ENCODE measurements around the gene SH3PXD2A. TPM values are rescaled to one million over a fixed set of nuclear protein-coding genes. Genes with fewer than 3 reads are reported as not detected.

The SH3PXD2A gene
- total RNA-seq, 1 donor: 29.0 TPM

DNA sequence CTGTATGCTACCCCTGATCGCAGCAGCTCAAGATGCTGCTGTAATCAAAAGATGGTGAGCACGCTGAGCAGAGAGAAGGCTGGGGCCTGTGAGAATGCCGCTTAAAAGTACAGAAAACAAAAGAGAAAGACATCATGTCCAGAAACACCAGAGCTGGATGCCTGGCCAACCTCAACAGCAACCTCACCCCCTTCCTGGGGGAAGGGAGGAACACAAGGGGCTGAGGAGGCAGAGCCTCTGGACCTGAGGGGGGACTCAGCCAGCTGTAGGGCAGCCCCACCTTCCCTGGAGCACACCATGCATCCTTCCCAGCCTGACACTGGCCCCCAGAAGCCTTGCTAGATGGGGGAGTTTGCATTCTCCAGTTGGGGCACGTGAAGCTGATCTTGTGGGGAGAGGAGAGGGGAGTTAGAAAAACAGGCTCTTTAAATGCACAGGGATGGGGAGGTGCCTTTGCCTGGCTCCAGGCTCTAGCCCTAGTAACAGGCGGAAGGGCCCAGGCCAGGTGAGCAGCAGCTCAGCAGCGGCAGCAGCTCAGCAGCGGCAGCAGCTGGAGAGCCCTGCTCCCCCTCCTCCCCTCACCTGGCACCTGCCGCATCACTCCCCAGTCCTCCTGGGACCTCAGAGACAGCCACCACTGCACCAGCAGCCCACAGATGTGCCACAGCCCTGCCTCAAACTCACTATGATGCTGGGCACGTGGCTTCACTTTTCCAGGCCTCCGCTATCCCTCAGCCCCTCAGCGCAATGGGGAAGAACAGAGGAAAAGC is 205.5 kb downstream of the SH3PXD2A start:
- H2AFZ ChIP-seq (ENCODE audit: low read length): no peak overlapping the region
- H3K79me2 ChIP-seq (ENCODE audit: insufficient read depth, low read length): peaks cover 84% of the 10 kb centered on the region
- peaks cover 35% of the 10 kb centered on the region for H3K36me3 ChIP-seq (ENCODE audit: insufficient read depth, low read length)
- H3K4me2 ChIP-seq (ENCODE audit: insufficient read depth, low read length): peak overlapping the region; percentile 39
- H3K4me3 ChIP-seq (ENCODE audit: insufficient read depth, low read length): no peak overlapping the region
- H3K4me1 ChIP-seq (ENCODE audit: insufficient read depth, low read length): peaks cover 78% of the 10 kb centered on the region
- no peak for DNase-seq (ENCODE audit: insufficient read length, low spot score, missing footprints)
- H4K20me1 ChIP-seq (ENCODE audit: insufficient read depth, low read length): peaks cover 58% of the 10 kb centered on the region
- H3K27me3 ChIP-seq (ENCODE audit: insufficient read depth, low read length): no peaks in the 10 kb centered on the region
- TF ChIP-seq CTCF (IDR thresholded peaks at IDR 0.05; ENCODE audit: extremely low read depth, low read depth, low read length): no peak
- H3K9me3 ChIP-seq (ENCODE audit: low read depth, low read length): no peaks in the 10 kb centered on the region
- peak overlapping the region; percentile 85 for H3K27ac ChIP-seq (ENCODE audit: low read depth, low read length)

DNA sequence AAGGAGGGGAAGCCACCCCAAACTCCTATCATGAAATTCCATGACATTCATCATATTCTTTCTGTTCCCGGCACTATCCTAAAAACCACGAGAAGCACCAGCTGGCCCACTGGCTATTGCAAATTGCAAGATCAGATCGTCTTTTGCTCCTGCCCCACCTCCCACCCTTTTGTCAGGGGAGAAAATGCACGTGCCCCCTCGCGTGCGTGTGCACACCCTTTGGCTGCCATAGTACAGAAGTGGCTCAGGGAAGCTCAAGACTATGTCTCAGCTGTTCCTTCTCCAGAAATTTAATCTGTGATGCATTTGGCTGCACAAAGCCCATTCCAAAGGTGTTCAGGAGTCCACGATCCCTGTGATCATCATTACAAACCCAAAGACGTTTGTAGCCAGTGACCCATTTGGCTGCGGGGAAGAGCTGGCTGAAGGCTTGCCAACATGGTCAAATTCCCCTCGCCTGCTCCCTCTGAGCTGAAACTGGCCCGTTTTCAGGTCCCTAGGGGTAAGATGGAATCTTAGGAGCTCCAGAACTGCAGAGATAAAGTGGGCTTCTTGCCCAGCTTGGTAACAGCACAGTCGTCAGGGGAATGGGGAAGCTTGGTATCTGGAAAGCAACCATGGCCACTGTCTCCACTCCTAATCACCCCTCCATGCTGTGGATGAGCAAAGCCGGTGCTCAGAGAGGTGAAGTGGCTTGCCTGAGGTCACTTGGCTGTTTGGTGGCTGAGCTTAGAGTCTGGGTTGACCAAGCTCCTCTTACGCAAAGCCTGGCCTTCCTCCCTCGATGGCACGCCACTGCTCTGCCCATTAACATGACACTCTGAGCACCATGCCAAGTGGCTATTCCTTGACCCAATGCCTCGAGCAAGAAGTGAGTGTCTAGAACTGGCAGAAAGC is 206.5 kb downstream of the SH3PXD2A start:
- Histone ChIP-seq H2AFZ (ENCODE audit: low read length) (no peak overlapping the region), H3K4me1 (ENCODE audit: insufficient read depth, low read length) (peaks cover 82% of the 10 kb centered on the region), H3K36me3 (ENCODE audit: insufficient read depth, low read length) (peaks cover 30% of the 10 kb centered on the region), H3K4me2 (ENCODE audit: insufficient read depth, low read length) (peak overlapping the region; percentile 39), H4K20me1 (ENCODE audit: insufficient read depth, low read length) (peaks cover 54% of the 10 kb centered on the region), H3K27me3 (ENCODE audit: insufficient read depth, low read length) (no peaks in the 10 kb centered on the region), H3K4me3 (ENCODE audit: insufficient read depth, low read length) (peak overlapping the region; percentile 14), H3K9me3 (ENCODE audit: low read depth, low read length) (no peaks in the 10 kb centered on the region), H3K27ac (ENCODE audit: low read depth, low read length) (peak overlapping the region; percentile 85), H3K79me2 (ENCODE audit: insufficient read depth, low read length) (peaks cover 82% of the 10 kb centered on the region)
- peak; percentile 86 for DNase-seq (ENCODE audit: insufficient read length, low spot score, missing footprints)
- no peak for TF ChIP-seq CTCF (IDR thresholded peaks at IDR 0.05; ENCODE audit: extremely low read depth, low read depth, low read length)

GRCh38 chr10:103648251-103648635 is 207.1 kb downstream of the SH3PXD2A start:
- Histone ChIP-seq H3K27me3 (ENCODE audit: insufficient read depth, low read length) (no peaks in the 10 kb centered on the region), H3K27ac (ENCODE audit: low read depth, low read length) (peak overlapping the region; percentile 85), H2AFZ (ENCODE audit: low read length) (no peak overlapping the region), H3K36me3 (ENCODE audit: insufficient read depth, low read length) (peaks cover 34% of the 10 kb centered on the region), H3K4me1 (ENCODE audit: insufficient read depth, low read length) (peaks cover 78% of the 10 kb centered on the region), H3K79me2 (ENCODE audit: insufficient read depth, low read length) (peaks cover 79% of the 10 kb centered on the region), H4K20me1 (ENCODE audit: insufficient read depth, low read length) (peaks cover 49% of the 10 kb centered on the region), H3K4me2 (ENCODE audit: insufficient read depth, low read length) (no peak overlapping the region), H3K4me3 (ENCODE audit: insufficient read depth, low read length) (no peak overlapping the region), H3K9me3 (ENCODE audit: low read depth, low read length) (no peaks in the 10 kb centered on the region)
- no peak for TF ChIP-seq CTCF (IDR thresholded peaks at IDR 0.05; ENCODE audit: extremely low read depth, low read depth, low read length)
- DNase-seq (ENCODE audit: insufficient read length, low spot score, missing footprints): no peak

- Histone ChIP-seq H3K27ac (ENCODE audit: low read depth, low read length) (peak overlapping the region; percentile 85), H2AFZ (ENCODE audit: low read length) (no peak overlapping the region), H3K4me3 (ENCODE audit: insufficient read depth, low read length) (no peak overlapping the region), H3K9me3 (ENCODE audit: low read depth, low read length) (no peaks in the 10 kb centered on the region), H3K4me2 (ENCODE audit: insufficient read depth, low read length) (no peak overlapping the region), H4K20me1 (ENCODE audit: insufficient read depth, low read length) (peaks cover 32% of the 10 kb centered on the region), H3K36me3 (ENCODE audit: insufficient read depth, low read length) (peaks cover 39% of the 10 kb centered on the region), H3K4me1 (ENCODE audit: insufficient read depth, low read length) (peaks cover 58% of the 10 kb centered on the region), H3K79me2 (ENCODE audit: insufficient read depth, low read length) (peaks cover 76% of the 10 kb centered on the region), H3K27me3 (ENCODE audit: insufficient read depth, low read length) (no peaks in the 10 kb centered on the region)
- DNase-seq (ENCODE audit: insufficient read length, low spot score, missing footprints): no peak
- no peak for TF ChIP-seq CTCF (IDR thresholded peaks at IDR 0.05; ENCODE audit: extremely low read depth, low read depth, low read length)
These were observed 209.1 kb downstream of the SH3PXD2A start for GRCh38 chr10:103646304-103646703.
